GM10266 (cell line): Measurements from ENCODE around the gene IL4.

Experiments used
- DNase-seq: peaks from one replicate; pipeline ENCODE4 v3.0.0; 2012; ENCODE audit errors: extremely low spot score
- CTCF ChIP-seq: IDR thresholded peaks from 2 replicates; pipeline ENCODE4 v1.5.1; 2012; ENCODE audit warnings: mild to moderate bottlenecking, low read depth; ENCODE audit not compliant: control insufficient read depth, insufficient read depth; ENCODE audit errors: missing control alignments

Gene IL4

DNA sequence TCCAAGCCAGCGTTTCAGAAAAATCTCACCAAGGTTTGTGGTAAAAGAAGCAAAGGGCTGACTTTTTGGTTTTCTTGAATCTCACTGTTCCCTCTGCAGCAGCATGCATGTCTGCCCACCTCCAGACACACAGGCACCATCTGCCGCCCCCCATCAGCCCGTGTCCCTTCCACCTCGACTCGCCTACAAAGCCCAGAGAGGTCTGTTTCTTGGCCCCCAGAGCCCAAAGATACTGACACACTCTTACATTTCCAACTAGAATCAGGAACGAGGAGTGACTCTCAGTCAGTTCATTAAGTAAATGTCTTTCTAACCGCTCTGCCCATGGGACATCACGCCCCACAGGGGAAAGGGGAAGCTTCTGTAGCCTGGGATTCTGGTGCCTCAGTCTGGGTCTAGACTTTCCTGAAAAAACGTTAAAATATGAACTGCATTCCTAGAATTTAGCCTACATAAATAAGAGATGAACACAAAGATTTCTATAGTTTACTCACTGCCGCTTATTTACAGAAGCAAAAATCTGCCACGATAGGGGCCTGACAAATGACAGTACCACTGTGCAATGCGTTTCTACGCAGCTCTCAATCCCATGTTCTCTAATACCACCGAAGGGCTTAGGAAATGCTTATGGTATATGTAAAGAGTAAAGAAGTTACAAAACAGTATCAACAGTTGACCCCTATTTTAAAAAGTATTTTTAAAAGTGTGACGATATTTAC lies 4.1 kb downstream of the IL4 start:
- DNase-seq: no peak
- no peak for TF ChIP-seq CTCF

DNA sequence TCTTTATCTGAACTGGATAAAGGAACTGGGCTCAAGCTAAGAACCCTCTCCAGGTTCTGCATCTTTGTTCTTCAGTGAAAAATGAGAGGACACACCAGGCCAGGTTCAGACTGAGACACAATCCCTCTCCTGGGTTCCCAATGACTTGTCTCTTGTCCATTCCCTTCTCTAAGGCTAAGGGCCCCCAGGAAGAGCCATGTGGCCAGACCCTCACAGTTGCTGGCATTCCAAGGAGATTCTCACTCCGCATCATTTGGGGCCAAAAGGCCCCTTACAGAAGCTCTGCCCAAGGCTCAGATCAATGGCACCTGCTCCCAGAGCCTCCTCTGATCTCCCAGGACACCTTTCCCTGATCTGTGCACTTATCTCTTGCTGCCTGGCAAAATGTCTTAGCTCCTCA lies 4.9 kb downstream of the IL4 start:
- no peak for DNase-seq
- TF ChIP-seq CTCF: no peak

DNA sequence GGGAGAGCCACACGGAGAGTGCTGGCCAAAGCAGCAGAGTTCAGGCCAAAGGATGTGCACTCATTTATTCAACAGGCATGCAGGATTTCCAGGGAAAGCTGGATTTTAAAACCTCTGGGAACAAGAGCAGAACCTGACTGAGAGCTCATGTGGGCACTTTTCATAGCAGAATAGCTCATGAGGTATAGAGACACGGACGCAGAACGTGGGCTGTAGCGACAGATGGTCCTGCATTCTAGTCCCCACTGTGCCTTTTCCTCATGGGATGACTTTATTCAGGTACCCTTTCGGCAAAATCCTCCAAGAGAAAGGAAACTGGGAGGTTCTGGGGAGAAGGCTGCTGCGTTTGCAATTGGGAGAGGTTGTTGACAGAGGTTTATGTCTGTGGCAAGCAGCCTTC lies 5.4 kb downstream of the IL4 start:
- no peak for DNase-seq
- TF ChIP-seq CTCF: no peak

DNA sequence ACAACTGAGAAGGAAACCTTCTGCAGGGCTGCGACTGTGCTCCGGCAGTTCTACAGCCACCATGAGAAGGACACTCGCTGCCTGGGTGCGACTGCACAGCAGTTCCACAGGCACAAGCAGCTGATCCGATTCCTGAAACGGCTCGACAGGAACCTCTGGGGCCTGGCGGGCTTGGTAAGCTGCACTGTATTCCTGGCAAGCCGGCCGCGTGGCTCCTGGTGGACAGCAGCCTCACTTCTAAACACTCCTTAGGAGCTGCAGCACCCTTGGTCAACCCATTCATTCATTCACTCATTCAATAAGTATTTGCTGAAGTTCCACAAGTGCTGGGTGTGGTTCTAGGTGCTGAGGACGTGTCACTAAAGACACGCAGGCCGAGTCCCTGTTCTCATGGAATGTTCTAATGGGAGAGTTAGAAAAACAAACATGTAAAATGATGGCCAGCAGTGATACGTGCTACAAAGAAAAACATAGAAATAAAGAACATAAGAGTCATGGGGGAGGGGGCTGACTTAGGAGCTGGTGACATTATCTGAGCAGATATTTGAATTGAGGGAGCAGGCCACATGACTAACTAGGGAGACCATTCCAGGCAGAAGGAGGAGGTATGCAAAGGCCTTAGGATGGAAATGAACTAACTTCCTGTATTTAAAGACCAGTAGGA lies 6.1 kb downstream of the IL4 start:
- no peak for TF ChIP-seq CTCF

DNA sequence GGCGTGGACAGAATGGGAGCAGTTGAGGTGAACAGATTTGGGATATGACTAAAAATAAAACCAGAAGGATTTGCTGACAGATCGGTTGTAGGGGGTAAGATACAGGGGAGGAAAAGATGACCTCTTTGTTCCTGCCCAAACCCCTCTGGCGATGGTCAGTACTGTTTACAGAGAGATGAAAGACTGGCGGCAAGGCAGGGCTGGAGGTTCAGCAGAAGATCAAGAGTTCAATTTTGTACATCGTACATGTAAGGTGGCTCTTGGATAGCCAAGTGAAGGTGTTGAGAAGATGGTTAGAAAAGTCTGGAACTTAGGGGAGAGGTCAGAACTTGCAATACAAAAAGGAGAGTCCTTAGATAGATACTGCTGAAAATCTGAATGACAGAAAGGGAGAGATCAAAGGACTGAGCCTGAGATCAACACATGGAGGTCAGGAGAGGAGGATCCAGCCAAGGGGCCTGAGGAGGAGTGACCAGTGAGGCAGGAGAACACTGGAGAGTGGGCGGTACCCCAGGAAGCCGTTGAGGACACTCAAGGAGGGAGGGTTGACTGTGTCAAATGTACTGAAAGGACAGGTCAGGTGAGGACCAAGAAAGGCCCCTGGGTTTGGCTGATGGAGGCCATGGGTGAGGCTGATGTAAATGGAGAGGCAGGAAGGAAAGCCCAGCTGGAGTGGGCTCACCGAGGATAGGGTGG lies 7.1 kb downstream of the IL4 start:
- TF ChIP-seq CTCF: no peak
- no peak for DNase-seq

More for the DNA sequence above, 6.1 kb downstream of the IL4 start:
- DNase-seq: no peak

DNA sequence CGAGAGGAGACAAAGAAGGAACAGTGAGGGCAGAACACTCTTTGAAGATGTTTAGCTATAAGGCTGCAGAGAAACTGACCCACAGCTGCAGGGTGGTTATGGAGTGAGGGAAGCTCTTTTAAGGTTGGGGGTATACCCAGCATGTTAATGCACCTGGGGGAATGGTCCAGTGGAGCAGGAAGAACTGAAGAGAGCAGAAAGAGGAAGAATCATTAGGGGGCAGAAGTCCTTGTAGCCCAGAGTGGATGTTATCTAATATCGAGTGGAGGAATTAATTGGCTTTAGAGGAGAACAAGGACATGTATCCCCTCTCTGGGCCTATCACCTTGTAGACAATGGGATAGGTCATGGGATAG lies 7.7 kb downstream of the IL4 start:
- no peak for TF ChIP-seq CTCF

DNA sequence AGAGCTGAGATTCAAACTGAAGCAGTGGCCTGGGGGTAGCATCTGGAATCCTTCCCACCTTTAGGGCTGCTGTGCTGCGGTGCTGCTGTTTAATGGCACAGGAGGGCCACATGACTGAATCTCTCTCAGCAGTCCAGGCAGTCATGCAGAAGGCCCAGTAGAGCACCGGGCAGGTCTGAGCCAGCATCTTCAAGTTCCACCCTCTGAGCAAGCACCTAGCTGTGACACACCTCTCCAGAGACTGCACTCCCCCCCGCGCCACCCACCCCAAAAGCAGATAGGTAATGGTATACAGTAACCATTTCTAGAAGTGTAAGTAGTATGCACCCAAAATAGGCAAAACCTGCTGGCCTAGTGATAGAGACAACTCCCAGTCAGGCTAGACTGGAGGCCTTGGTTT lies 8.2 kb downstream of the IL4 start:
- no peak for TF ChIP-seq CTCF
- no peak for DNase-seq

More for the DNA sequence above, 7.7 kb downstream of the IL4 start:
- DNase-seq: no peak
